Rectal smooth muscle tissue (tissue), 1 donor: ENCODE measurements around the gene CERS1.
"Not testable (repeated sequence)": the region's sequence is repeated elsewhere in the genome, so short reads cannot be mapped to it uniquely, and the experiment has no call there.

Source experiments
- H3K27ac ChIP-seq: one replicate; pipeline ENCODE4 v1.7.0; 2013; ENCODE audit warnings: low read depth, low read length, inconsistent platforms
- H3K27me3 ChIP-seq: one replicate; pipeline ENCODE4 v1.7.0; 2013; ENCODE audit warnings: low read length; ENCODE audit not compliant: control insufficient read depth, insufficient read depth
- H3K36me3 ChIP-seq: one replicate; pipeline ENCODE4 v1.7.0; 2013; ENCODE audit warnings: low read length; ENCODE audit not compliant: control insufficient read depth, insufficient read depth
- H3K4me1 ChIP-seq: one replicate; pipeline ENCODE4 v1.7.0; 2013; ENCODE audit warnings: low read length; ENCODE audit not compliant: control insufficient read depth, insufficient read depth
- H3K4me3 ChIP-seq: one replicate; pipeline ENCODE4 v1.7.0; 2013; ENCODE audit warnings: low read length
- H3K9ac ChIP-seq: one replicate; pipeline ENCODE4 v1.7.0; 2013; ENCODE audit warnings: low read length

Gene CERS1

GRCh38 chr19:18931316-18932162 is 35.6 kb upstream of the CERS1 start:
- H3K36me3 ChIP-seq: peaks cover 4% of the 10 kb centered on the region
- no peaks in the 10 kb centered on the region for H3K27me3 ChIP-seq
- no peaks in the 10 kb centered on the region for H3K4me1 ChIP-seq
- no peak overlapping the region for H3K27ac ChIP-seq
- H3K4me3 ChIP-seq: no peak overlapping the region
- H3K9ac ChIP-seq: no peak overlapping the region

GRCh38 chr19:18929311-18929710 is 33.4 kb upstream of the CERS1 start:
- Histone ChIP-seq H3K27ac (no peak overlapping the region), H3K4me1 (no peaks in the 10 kb centered on the region), H3K9ac (no peak overlapping the region), H3K36me3 (peaks cover 14% of the 10 kb centered on the region), H3K4me3 (no peak overlapping the region), H3K27me3 (no peaks in the 10 kb centered on the region)

GRCh38 chr19:18928018-18928805 is 32.3 kb upstream of the CERS1 start:
- Histone ChIP-seq H3K4me3 (no peak overlapping the region), H3K36me3 (peaks cover 16% of the 10 kb centered on the region)

GRCh38 chr19:18924684-18925213 is 28.8 kb upstream of the CERS1 start:
- Histone ChIP-seq H3K27ac (no peak overlapping the region), H3K4me1 (peaks cover 5% of the 10 kb centered on the region), H3K36me3 (peaks cover 21% of the 10 kb centered on the region), H3K27me3 (no peaks in the 10 kb centered on the region), H3K9ac (no peak overlapping the region), H3K4me3 (no peak overlapping the region)

More at GRCh38 chr19:18928018-18928805, 32.3 kb upstream of the CERS1 start:
- Histone ChIP-seq H3K9ac (no peak overlapping the region), H3K27me3 (no peaks in the 10 kb centered on the region), H3K27ac (no peak overlapping the region), H3K4me1 (no peaks in the 10 kb centered on the region)

- no peaks in the 10 kb centered on the region for H3K27me3 ChIP-seq
- H3K4me3 ChIP-seq: no peak overlapping the region
- H3K9ac ChIP-seq: no peak overlapping the region
- peaks cover 19% of the 10 kb centered on the region for H3K36me3 ChIP-seq
- peaks cover 9% of the 10 kb centered on the region for H3K4me1 ChIP-seq
- H3K27ac ChIP-seq: no peak overlapping the region
Observed at GRCh38 chr19:18922228-18922985, 26.4 kb upstream of the CERS1 start.

- H3K36me3 ChIP-seq: peaks cover 19% of the 10 kb centered on the region
- H3K27me3 ChIP-seq: no peaks in the 10 kb centered on the region
- no peak overlapping the region for H3K4me3 ChIP-seq
- no peak overlapping the region for H3K27ac ChIP-seq
- no peak overlapping the region for H3K9ac ChIP-seq
- H3K4me1 ChIP-seq: peaks cover 9% of the 10 kb centered on the region
Observed at GRCh38 chr19:18921593-18921992, 25.6 kb upstream of the CERS1 start.

GRCh38 chr19:18920400-18920799 is 24.4 kb upstream of the CERS1 start:
- Histone ChIP-seq H3K4me1 (peaks cover 9% of the 10 kb centered on the region), H3K36me3 (peaks cover 15% of the 10 kb centered on the region), H3K9ac (peak overlapping the region; percentile 50), H3K4me3 (peak overlapping the region; percentile 93), H3K27me3 (no peaks in the 10 kb centered on the region), H3K27ac (no peak overlapping the region)

- Histone ChIP-seq H3K4me1 (peaks cover 9% of the 10 kb centered on the region), H3K27me3 (no peaks in the 10 kb centered on the region), H3K9ac (peak overlapping the region; percentile 50), H3K4me3 (peak overlapping the region; percentile 93), H3K36me3 (peaks cover 13% of the 10 kb centered on the region), H3K27ac (peak overlapping the region; percentile 56)
Observed at GRCh38 chr19:18919900-18920214, 23.9 kb upstream of the CERS1 start.

GRCh38 chr19:18919086-18919899 is 23.3 kb upstream of the CERS1 start, which contains the start of the genes COPE and DDX49:
COPE (minus strand) TSS chr19:18919387; CDS start chr19:18919348, 39 bp downstream.
DDX49 (plus strand) TSS chr19:18919715; CDS start chr19:18919742, 27 bp downstream.
- H3K4me1 ChIP-seq: peaks cover 9% of the 10 kb centered on the region
- no peaks in the 10 kb centered on the region for H3K27me3 ChIP-seq
- peak within 1 kb of the TSS; percentile 93 for H3K4me3 ChIP-seq
- peak within 1 kb of the TSS; percentile 82 for H3K27ac ChIP-seq
- H3K36me3 ChIP-seq: peaks cover 9% of the 10 kb centered on the region
- peak within 1 kb of the TSS; percentile 94 for H3K9ac ChIP-seq

GRCh38 chr19:18917593-18917992 is 21.6 kb upstream of the CERS1 start:
- not testable (repeated sequence) for H3K27me3 ChIP-seq, H3K4me1 ChIP-seq, H3K4me3 ChIP-seq, H3K27ac ChIP-seq, H3K9ac ChIP-seq
- peaks cover 12% of the 10 kb centered on the region for H3K36me3 ChIP-seq

- H3K4me3 ChIP-seq: no peak overlapping the region
- H3K27me3 ChIP-seq: no peaks in the 10 kb centered on the region
- H3K9ac ChIP-seq: no peak overlapping the region
- H3K27ac ChIP-seq: no peak overlapping the region
- peaks cover 9% of the 10 kb centered on the region for H3K36me3 ChIP-seq
- peaks cover 9% of the 10 kb centered on the region for H3K4me1 ChIP-seq
Observed at GRCh38 chr19:18915639-18916038, 19.7 kb upstream of the CERS1 start.
